ENCODE measurements around the gene PERM1. TPM values are rescaled to one million over a fixed set of nuclear protein-coding genes. Genes with fewer than 3 reads are reported as not detected.

The PERM1 gene
- total and polyA plus RNA-seq, 9 of the 15 experiments (the other 6 are each of a cell fraction or from before 2014, with no cell fraction given): not detected

DNA sequence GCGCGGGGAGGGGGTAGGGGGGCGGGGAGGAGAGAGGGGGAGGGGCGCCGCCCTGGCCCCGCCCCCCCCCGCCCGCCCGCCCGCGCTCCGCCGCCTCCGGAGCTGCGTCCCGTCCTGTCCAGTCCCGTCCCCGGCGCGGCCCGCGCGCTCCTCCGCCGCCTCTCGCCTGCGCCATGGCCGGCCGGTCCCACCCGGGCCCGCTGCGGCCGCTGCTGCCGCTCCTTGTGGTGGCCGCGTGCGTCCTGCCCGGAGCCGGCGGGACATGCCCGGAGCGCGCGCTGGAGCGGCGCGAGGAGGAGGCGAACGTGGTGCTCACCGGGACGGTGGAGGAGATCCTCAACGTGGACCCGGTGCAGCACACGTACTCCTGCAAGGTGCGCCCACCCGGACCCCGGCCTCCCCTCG, 38.1 kb upstream of the PERM1 start, which contains the start of gene AGRN (continued):
- TF ChIP-seq SIN3B (IDR thresholded peaks at IDR 0.05; ENCODE audit: low read depth) (peak; percentile 43; the same call in 1 of the 2 replicates), PTRF (tag; IDR thresholded peaks at IDR 0.05) (no peak), GABPA (tag; conservative IDR thresholded peaks at IDR 0.05; ENCODE audit: low read depth) (no peak), SIN3A (IDR thresholded peaks at IDR 0.05; ENCODE audit: borderline replicate concordance in 2 of 2, control insufficient read depth in 1 of 2, low read depth in 2 of 2, low read length in 2 of 2) (peak in 1 of 2 experiments; percentile 53; a peak in 2 of 4 replicates), YY1 (IDR thresholded peaks at IDR 0.05; ENCODE audit: borderline replicate concordance in 1 of 3, control insufficient read depth in 1 of 3, extremely low read depth in 1 of 3, insufficient read depth in 3 of 3, insufficient read length in 1 of 3, insufficient replicate concordance in 2 of 3, low read depth in 1 of 3, low read length in 2 of 3) (peak in 2 of 3 experiments; percentile 41 to 50), CHD1 (IDR thresholded peaks at IDR 0.05; ENCODE audit: low read length) (peak; percentile 81), ZNF384 (IDR thresholded peaks at IDR 0.05; ENCODE audit: low read depth, low read length) (no peak), ZZZ3 (IDR thresholded peaks at IDR 0.05) (no peak), TAF1 (IDR thresholded peaks at IDR 0.05; ENCODE audit: control insufficient read depth, extremely low read depth, insufficient read depth, low read length, severe bottlenecking) (peak; percentile 21), IRF2 (CRISPR knock-in tag; IDR thresholded peaks at IDR 0.05) (no peak), ZKSCAN1 (IDR thresholded peaks at IDR 0.05; ENCODE audit: low read depth, low read length) (no peak), FOXP1 (CRISPR knock-in tag; IDR thresholded peaks at IDR 0.05) (0 out of 2 replicates have a peak, but pooled peaks have one; percentile 35), ZNF707 (CRISPR knock-in tag; conservative IDR thresholded peaks at IDR 0.05) (no peak), L3MBTL2 (IDR thresholded peaks at IDR 0.05) (peak; percentile 34; the same call in 1 of the 2 replicates), MTA3 (IDR thresholded peaks at IDR 0.05; ENCODE audit: borderline replicate concordance) (0 out of 2 replicates have a peak, but pooled peaks have one; percentile 10), CREB1 (IDR thresholded peaks at IDR 0.05) (no peak; the same call in 1 of the 2 replicates), CREB1 (CRISPR knock-in tag; IDR thresholded peaks at IDR 0.05) (no peak), CXXC5 (CRISPR knock-in tag; IDR thresholded peaks at IDR 0.05) (peak; percentile 27), MECOM (CRISPR knock-in tag; IDR thresholded peaks at IDR 0.05) (no peak), HMGN3 (IDR thresholded peaks at IDR 0.05; ENCODE audit: borderline replicate concordance, extremely low read depth, insufficient read length, low read depth, low read length) (peak; percentile 31)
- TF ChIP-seq, protein P1, sequence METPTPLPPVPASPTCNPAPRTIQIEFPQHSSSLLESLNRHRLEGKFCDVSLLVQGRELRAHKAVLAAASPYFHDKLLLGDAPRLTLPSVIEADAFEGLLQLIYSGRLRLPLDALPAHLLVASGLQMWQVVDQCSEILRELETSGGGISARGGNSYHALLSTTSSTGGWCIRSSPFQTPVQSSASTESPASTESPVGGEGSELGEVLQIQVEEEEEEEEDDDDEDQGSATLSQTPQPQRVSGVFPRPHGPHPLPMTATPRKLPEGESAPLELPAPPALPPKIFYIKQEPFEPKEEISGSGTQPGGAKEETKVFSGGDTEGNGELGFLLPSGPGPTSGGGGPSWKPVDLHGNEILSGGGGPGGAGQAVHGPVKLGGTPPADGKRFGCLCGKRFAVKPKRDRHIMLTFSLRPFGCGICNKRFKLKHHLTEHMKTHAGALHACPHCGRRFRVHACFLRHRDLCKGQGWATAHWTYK (CRISPR knock-in tag; IDR thresholded peaks at IDR 0.05): no peak
- TF ChIP-seq, protein P2, sequence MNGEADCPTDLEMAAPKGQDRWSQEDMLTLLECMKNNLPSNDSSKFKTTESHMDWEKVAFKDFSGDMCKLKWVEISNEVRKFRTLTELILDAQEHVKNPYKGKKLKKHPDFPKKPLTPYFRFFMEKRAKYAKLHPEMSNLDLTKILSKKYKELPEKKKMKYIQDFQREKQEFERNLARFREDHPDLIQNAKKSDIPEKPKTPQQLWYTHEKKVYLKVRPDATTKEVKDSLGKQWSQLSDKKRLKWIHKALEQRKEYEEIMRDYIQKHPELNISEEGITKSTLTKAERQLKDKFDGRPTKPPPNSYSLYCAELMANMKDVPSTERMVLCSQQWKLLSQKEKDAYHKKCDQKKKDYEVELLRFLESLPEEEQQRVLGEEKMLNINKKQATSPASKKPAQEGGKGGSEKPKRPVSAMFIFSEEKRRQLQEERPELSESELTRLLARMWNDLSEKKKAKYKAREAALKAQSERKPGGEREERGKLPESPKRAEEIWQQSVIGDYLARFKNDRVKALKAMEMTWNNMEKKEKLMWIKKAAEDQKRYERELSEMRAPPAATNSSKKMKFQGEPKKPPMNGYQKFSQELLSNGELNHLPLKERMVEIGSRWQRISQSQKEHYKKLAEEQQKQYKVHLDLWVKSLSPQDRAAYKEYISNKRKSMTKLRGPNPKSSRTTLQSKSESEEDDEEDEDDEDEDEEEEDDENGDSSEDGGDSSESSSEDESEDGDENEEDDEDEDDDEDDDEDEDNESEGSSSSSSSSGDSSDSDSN (IDR thresholded peaks at IDR 0.05; ENCODE audit: borderline replicate concordance in 1 of 2, low read depth in 2 of 2, low read length in 2 of 2): peak; percentile 41 to 68; a peak in 2 of 4 replicates
- TF ChIP-seq, protein P3, sequence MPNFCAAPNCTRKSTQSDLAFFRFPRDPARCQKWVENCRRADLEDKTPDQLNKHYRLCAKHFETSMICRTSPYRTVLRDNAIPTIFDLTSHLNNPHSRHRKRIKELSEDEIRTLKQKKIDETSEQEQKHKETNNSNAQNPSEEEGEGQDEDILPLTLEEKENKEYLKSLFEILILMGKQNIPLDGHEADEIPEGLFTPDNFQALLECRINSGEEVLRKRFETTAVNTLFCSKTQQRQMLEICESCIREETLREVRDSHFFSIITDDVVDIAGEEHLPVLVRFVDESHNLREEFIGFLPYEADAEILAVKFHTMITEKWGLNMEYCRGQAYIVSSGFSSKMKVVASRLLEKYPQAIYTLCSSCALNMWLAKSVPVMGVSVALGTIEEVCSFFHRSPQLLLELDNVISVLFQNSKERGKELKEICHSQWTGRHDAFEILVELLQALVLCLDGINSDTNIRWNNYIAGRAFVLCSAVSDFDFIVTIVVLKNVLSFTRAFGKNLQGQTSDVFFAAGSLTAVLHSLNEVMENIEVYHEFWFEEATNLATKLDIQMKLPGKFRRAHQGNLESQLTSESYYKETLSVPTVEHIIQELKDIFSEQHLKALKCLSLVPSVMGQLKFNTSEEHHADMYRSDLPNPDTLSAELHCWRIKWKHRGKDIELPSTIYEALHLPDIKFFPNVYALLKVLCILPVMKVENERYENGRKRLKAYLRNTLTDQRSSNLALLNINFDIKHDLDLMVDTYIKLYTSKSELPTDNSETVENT (CRISPR knock-in tag; IDR thresholded peaks at IDR 0.05): peak; percentile 64

All from K562 (cell line).